OCI-LY1 (cell line): ENCODE data around the gene NDUFAF5.

Experiments used
- H2AFZ ChIP-seq: fragments of 200-600 bp; sonication (generic), shearing (Covaris generic); 2 replicates; pipeline ENCODE4 v1.6.0; 2014; ENCODE audit warnings: antibody characterized with exemption, mild to moderate bottlenecking, low read length
- H3F3A ChIP-seq: fragments of 200-600 bp; sonication (generic), shearing (Covaris generic); 2 replicates; pipeline ENCODE4 v1.6.0; 2014; ENCODE audit warnings: mild to moderate bottlenecking, antibody characterized with exemption, low read length, moderate library complexity; ENCODE audit not compliant: insufficient read depth
- H3K27ac ChIP-seq: fragments of 200-600 bp; sonication (generic); 2 replicates; pipeline ENCODE4 v1.5.1; 2014; ENCODE audit warnings: low read length, mixed run types, mild to moderate bottlenecking, low read depth; ENCODE audit not compliant: poor library complexity, severe bottlenecking
- H3K27me3 ChIP-seq: fragments of 200-600 bp; sonication (generic); 2 replicates; pipeline ENCODE4 v1.6.0; 2014; ENCODE audit warnings: antibody characterized with exemption, mild to moderate bottlenecking, low read length, moderate library complexity; ENCODE audit not compliant: insufficient read depth
- H3K36me3 ChIP-seq: fragments of 200-600 bp; sonication (generic); 2 replicates; pipeline ENCODE4 v1.6.1; 2014; ENCODE audit warnings: mild to moderate bottlenecking, antibody characterized with exemption, low read length, moderate library complexity, mixed read lengths; ENCODE audit not compliant: insufficient read depth
- H3K4me1 ChIP-seq: fragments of 200-600 bp; sonication (generic); 2 replicates; pipeline ENCODE4 v1.5.1; 2014; ENCODE audit warnings: mild to moderate bottlenecking, low read length, moderate library complexity; ENCODE audit not compliant: insufficient read depth, severe bottlenecking
- H3K4me2 ChIP-seq: fragments of 200-600 bp; sonication (generic), shearing (Covaris generic); 2 replicates; pipeline ENCODE4 v1.6.1; 2014; ENCODE audit warnings: low read length
- H3K4me3 ChIP-seq: fragments of 200-600 bp; sonication (generic); 2 replicates; pipeline ENCODE4 v1.5.1; 2014; ENCODE audit warnings: low read length, low read depth, mild to moderate bottlenecking, mixed read lengths; ENCODE audit not compliant: poor library complexity, severe bottlenecking
- H3K79me2 ChIP-seq: fragments of 200-600 bp; shearing (Covaris generic); 2 replicates; pipeline ENCODE4 v1.6.1; 2016; ENCODE audit warnings: mixed run types, low read length, mixed read lengths; ENCODE audit not compliant: insufficient read depth
- H3K9ac ChIP-seq: fragments of 200-600 bp; sonication (generic), shearing (Covaris generic); 2 replicates; pipeline ENCODE4 v1.6.1; 2014; ENCODE audit warnings: mild to moderate bottlenecking, low read length, mixed read lengths
- H3K9me2 ChIP-seq: fragments of 200-600 bp; sonication (generic), shearing (Covaris generic); 2 replicates; pipeline ENCODE4 v1.6.1; 2014; ENCODE audit warnings: low read depth, mild to moderate bottlenecking, low read length, mixed read lengths
- H3K9me3 ChIP-seq: fragments of 200-600 bp; shearing (Covaris generic); 2 replicates; pipeline ENCODE4 v1.6.1; 2014; ENCODE audit warnings: low read length, mixed read lengths
- H4K20me1 ChIP-seq: fragments of 200-600 bp; sonication (generic), shearing (Covaris generic); 2 replicates; pipeline ENCODE4 v1.6.0; 2016; ENCODE audit warnings: mild to moderate bottlenecking, low read length; ENCODE audit not compliant: insufficient read depth
- CTCF ChIP-seq: fragments of 200-600 bp; sonication (generic), shearing (Covaris generic); IDR thresholded peaks from 2 replicates; pipeline ENCODE4 v1.5.1; 2017; ENCODE audit warnings: mild to moderate bottlenecking, antibody characterized with exemption, low read length, moderate library complexity, mixed read lengths
- EZH2 ChIP-seq: fragments of 200-600 bp; sonication (generic), shearing (Covaris generic); IDR thresholded peaks from 2 replicates; pipeline ENCODE4 v1.8.0; 2017; ENCODE audit warnings: borderline replicate concordance, mixed run types, mild to moderate bottlenecking, antibody characterized with exemption, low read length, moderate library complexity, mixed read lengths

NDUFAF5 gene

GRCh38 chr20:13810446-13810845 is 25.6 kb downstream of the NDUFAF5 start:
- Histone ChIP-seq H3K4me1 (no peaks in the 10 kb centered on the region), H3K79me2 (no peaks in the 10 kb centered on the region), H3K27ac (no peak overlapping the region), H2AFZ (no peak overlapping the region), H3K27me3 (no peaks in the 10 kb centered on the region), H3K4me3 (no peak overlapping the region), H3K36me3 (peaks cover 75% of the 10 kb centered on the region), H3K9me2 (no peaks in the 10 kb centered on the region), H3K9me3 (no peaks in the 10 kb centered on the region), H3F3A (no peaks in the 10 kb centered on the region), H3K9ac (no peak overlapping the region), H3K4me2 (no peak overlapping the region), H4K20me1 (no peaks in the 10 kb centered on the region)
- no peak for TF ChIP-seq EZH2
- no peak for TF ChIP-seq CTCF

- no peak overlapping the region for H3K4me2 ChIP-seq
- TF ChIP-seq EZH2 (no peak), CTCF (no peak)
- no peaks in the 10 kb centered on the region for H3K79me2 ChIP-seq
- no peaks in the 10 kb centered on the region for H3K9me3 ChIP-seq
- H3F3A ChIP-seq = no peaks in the 10 kb centered on the region
- H3K4me3 ChIP-seq = no peak overlapping the region
- peaks cover 91% of the 10 kb centered on the region for H3K36me3 ChIP-seq
- H2AFZ ChIP-seq = no peak overlapping the region
- H3K9ac ChIP-seq = no peak overlapping the region
- no peaks in the 10 kb centered on the region for H3K9me2 ChIP-seq
- no peaks in the 10 kb centered on the region for H3K4me1 ChIP-seq
- H3K27ac ChIP-seq = no peak overlapping the region
- H4K20me1 ChIP-seq = no peaks in the 10 kb centered on the region
- H3K27me3 ChIP-seq = no peaks in the 10 kb centered on the region
Observed at GRCh38 chr20:13813910-13814309, 29.1 kb downstream of the NDUFAF5 start.

GRCh38 chr20:13814672-13815071 is 29.8 kb downstream of the NDUFAF5 start:
- H3F3A ChIP-seq = no peaks in the 10 kb centered on the region
- TF ChIP-seq EZH2 (no peak), CTCF (no peak)
- H3K4me1 ChIP-seq = no peaks in the 10 kb centered on the region
- no peaks in the 10 kb centered on the region for H3K27me3 ChIP-seq
- H3K9ac ChIP-seq = no peak overlapping the region
- H3K9me3 ChIP-seq = no peaks in the 10 kb centered on the region
- H3K4me2 ChIP-seq = no peak overlapping the region
- no peaks in the 10 kb centered on the region for H3K79me2 ChIP-seq
- H3K36me3 ChIP-seq = peaks cover 83% of the 10 kb centered on the region
- no peak overlapping the region for H2AFZ ChIP-seq
- H3K9me2 ChIP-seq = no peaks in the 10 kb centered on the region
- no peak overlapping the region for H3K4me3 ChIP-seq
- no peak overlapping the region for H3K27ac ChIP-seq
- H4K20me1 ChIP-seq = no peaks in the 10 kb centered on the region
